CD4-positive, alpha-beta T cell treated with Interleukin-2 at 100 ng/mL for 4 hours (primary cell): ENCODE data around the gene METRNL.
"Not testable (repeated sequence)": the region's sequence is repeated elsewhere in the genome, so short reads cannot be mapped to it uniquely, and the experiment has no call there.

Experiments
- DNase-seq: peaks from one replicate; pipeline ENCODE4 v3.0.0-alpha.2; 2020; ENCODE audit warnings: low spot score

METRNL gene

GRCh38 chr17:83107656-83108048 lies 28.2 kb downstream of the METRNL start:
- no peak for DNase-seq

- DNase-seq: no peak
These were observed 29.3 kb downstream of the METRNL start for GRCh38 chr17:83108709-83109108.

DNA sequence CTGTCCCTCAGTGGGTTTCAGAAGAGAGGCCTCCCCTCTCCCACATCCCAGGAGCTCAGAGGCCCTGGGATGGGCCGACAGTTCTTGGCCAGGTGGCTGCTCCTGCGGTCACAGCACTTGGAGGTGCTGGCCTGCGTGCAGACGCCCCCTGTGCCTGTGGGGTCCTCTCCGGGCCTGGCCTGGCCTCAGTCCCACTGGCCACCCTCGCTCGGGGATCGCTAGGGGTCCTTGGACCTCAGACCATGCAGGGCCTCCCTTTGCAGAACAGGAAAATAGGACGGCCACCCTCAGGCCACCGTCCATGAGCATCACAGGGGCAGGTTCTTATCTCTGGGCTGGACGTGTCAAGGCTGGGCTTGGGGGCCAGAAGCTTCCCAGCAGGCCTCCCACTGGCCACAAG lies 30.0 kb downstream of the METRNL start:
- no peak for DNase-seq

DNA sequence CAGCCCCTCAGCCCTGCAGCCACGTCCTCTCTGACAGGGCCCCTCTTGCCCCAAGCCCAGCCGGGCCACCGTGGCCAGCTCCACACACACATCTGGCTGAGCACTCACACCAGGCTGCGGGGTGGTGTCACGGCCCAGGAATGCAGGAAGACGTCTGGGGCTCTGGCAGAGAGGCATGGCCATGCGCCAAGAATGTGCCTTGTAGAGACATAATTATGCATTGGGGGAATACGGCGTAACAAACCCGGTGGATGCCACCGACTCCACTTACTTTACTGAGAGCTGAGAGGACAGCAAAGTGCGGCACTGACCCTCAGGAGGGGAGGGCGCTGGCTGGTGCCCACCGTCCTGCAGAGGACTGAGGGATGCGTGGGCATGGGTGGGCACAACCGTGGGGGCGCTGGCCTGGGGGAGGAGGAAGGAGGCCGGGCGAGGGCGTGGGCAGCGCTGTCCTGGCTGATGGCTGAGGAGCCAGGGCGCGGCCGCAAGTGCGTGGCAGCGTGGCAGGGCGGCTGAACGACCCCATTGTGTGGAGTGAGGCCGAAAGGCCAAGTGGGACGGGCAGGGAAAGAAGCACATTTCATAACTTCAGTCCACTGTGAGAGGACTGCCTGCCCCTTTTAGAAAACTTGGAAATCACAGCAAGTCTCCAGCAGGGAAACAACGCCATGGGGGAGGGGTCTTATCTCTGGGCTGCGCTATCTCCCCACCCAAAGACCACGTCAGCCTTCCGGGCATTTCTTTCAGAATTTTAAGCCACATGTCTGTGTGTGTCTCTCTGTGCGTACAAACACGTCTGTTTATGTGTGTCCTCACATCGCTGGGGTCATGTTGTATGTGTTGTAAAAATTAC lies 30.6 kb downstream of the METRNL start:
- DNase-seq: no peak

- no peak for DNase-seq
These were observed 31.3 kb downstream of the METRNL start for GRCh38 chr17:83110735-83111134.

DNA sequence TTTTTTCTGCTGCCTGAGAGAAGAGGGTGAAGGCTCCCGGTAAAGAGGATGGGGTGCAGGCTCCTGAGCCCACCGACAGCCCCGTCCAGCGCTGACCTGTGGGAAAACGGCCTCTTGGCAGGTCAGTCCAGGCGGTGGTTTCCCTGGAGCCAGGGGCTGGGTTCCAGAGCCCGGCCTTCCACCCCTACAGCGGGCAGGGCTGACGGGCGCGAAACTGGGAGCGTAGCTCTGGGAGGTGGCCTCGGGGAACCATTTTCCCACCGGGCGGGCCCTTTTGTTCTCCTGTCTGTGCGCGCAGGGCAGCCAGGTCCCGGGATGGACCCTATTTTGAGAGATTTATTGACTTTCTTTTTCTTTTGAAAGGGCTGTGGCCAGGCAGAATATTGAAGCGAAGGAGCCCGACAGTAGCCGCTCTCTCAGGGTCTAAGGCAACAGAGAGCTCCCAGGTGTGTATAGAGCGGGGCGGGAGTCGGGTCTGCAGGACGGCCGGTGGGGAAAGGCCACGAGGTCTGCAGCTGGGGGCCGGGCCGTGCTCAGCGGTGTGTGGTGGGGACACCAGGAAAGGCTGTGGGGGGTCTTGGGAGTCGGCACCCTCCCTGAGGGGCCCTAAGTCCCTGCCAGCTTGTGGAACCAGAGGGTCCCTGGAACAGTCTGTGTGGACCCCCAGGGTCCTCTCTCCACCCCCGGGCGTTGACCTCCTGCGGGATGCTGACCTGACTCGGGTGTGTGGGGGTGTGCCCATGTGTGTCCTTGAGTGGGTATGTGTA lies 32.3 kb downstream of the METRNL start:
- DNase-seq: no peak

- no peak for DNase-seq
These were observed 34.0 kb downstream of the METRNL start for GRCh38 chr17:83113381-83113780.

DNA sequence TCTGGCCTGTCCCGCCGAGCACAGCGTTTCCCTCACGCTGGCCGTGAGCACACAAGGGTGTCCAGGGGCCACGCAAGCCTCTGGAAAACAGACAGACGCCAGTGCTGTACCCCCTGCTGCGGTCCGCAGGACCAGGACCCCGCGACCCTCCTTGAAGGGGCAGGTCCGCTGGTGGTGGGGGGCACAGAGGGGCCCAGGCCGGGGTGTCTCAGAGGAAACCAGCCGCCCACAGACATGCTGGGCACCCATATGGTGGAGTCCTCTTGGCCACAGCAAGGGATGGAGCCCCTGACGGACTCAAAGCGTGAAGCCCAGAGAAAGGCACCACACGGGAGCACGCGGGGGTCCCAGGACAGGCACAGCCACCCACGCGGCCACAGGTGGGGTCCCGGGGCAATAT lies 34.4 kb downstream of the METRNL start:
- DNase-seq: no peak

GRCh38 chr17:83114706-83115105 lies 35.3 kb downstream of the METRNL start:
- DNase-seq: no peak

DNA sequence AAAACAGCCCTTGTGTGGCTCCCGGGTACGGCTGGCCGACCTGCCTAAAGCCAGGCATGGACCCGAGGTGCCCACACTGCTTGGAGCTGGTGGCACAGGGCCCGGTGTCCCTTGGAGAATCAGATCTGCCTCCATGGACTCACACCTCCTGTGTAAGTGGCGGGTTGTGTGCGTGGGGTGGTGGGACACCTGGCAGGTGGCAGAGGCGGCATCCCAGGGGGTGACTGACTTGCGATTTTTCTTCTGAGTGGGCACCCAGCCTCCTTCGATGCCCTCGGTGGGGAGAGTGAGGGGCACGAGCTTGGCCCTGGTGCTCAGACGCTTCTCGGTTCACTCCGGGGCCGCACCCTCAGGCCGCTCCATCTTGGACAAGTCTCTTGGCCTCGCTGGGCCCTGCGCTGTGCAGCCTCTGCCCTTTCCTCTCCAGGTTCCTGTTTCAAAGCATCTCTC lies 35.8 kb downstream of the METRNL start:
- DNase-seq: no peak

- DNase-seq: no peak
These were observed 36.4 kb downstream of the METRNL start for GRCh38 chr17:83115832-83116231.

GRCh38 chr17:83116311-83116771 lies 36.9 kb downstream of the METRNL start:
- DNase-seq: no peak

DNA sequence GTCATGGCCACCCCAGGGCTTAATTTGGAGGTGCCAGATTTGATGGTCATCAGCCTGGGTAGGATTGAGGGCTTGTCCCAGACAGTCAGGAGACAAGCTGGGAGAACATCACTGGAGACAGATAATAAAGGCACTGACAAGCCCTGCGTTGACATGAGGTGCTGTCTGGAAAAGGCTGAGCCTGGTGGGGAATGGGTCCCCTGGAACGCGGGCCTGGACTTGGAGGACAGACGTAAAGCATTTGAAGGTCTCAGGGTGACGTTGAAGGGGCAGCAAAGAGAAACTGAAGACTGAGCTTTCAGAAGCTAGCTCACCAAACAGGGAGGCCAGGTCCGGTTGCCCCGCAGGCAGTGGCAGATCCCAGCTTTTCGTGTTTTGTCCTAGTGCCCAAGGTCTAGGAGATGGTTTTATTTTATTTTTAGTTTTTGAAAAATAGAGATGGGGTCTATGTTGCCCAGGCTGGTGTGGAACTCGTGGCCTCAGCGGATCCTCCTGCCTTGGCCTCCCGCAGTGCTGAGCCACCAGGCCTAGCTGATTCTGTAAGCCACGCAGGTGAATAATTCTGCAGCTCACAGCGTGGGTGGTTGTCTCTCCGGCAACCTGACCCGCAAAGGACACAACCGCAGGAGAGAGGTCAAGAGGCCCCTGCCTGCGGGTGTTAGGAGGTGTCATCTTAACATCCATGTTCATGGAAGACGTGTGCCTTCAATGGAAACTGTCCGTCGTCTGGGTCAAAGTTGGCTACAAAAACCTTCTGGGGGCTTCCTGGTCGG lies 37.6 kb downstream of the METRNL start:
- no peak for DNase-seq

- DNase-seq: no peak
These were observed 38.2 kb downstream of the METRNL start for GRCh38 chr17:83117583-83117982.

- DNase-seq: no peak
These were observed 38.8 kb downstream of the METRNL start for GRCh38 chr17:83118071-83118841.

- no peak for DNase-seq
These were observed 40.8 kb downstream of the METRNL start for GRCh38 chr17:83119987-83120864.

DNA sequence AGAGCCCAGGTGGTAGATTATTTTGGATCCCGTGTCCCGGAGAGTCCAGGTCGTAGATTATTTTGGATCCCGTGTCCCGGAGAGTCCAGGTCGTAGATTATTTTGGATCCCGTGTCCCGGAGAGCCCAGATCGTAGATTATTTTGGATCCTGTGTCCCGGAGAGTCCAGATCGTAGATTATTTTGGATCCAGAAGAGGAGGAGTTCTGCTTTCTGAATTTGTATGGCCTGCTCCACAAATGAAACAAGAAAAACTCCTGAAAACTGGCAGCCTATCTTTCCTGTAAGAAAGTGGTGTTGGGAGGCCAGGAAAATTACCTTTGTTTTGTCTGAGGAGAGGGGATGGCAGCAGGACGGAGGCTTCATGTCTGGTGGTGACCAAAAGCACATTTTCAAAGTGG lies 42.1 kb downstream of the METRNL start:
- DNase-seq: not testable (repeated sequence)

- no peak for DNase-seq
These were observed 42.8 kb downstream of the METRNL start for GRCh38 chr17:83121921-83122820.

DNA sequence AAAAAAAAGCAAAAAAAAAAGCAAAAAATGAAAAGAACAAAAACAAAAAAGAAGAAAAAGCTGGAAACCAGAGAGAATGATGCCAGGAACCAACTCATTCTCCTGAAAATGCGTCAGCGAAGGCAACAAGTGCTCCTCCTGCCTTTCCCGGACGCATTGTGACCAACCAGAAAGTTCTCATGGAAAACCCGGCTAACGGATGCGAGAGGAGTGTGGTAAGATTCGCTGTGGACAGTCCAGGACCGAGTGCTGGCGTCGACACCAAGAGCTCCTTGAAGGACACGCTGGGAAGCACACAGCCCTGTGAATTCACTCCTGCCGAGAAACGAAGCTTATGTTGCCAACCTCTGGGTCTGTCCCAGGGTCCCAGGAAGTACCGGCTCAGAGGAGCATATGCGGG lies 43.4 kb downstream of the METRNL start:
- DNase-seq: no peak
